Mononuclear cell (primary cell): ENCODE data around the gene UBQLN4. TPM values are rescaled to one million over a fixed set of nuclear protein-coding genes. Genes with fewer than 3 reads are reported as not detected.

Experiments used
- H3K27me3 ChIP-seq: 2 replicates; pipeline ENCODE4 v1.6.0; 2011; ENCODE audit warnings: low read length, control low read depth; ENCODE audit not compliant: insufficient read depth
- H3K4me1 ChIP-seq: 2 replicates; pipeline ENCODE4 v1.5.1; 2011; ENCODE audit warnings: mild to moderate bottlenecking, low read length, control low read depth; ENCODE audit not compliant: insufficient read depth
- H3K4me3 ChIP-seq: 2 replicates; pipeline ENCODE4 v1.5.1; 2011; ENCODE audit warnings: mild to moderate bottlenecking, low read length, moderate library complexity
- H3K9me3 ChIP-seq: 2 replicates; pipeline ENCODE4 v1.5.1; 2011; ENCODE audit warnings: low read depth, mild to moderate bottlenecking, control low read depth, low read length
- total RNA-seq: library from RNA; depleted of rRNA; stranded (reverse); fragments of >200 nt; gene quantifications from one replicate; pipeline ENCODE4 v1.2.3, GENCODE V29; 2012

UBQLN4 gene
- total RNA-seq, 1 donor, result 7.1 TPM

GRCh38 chr1:155993595-155993994 is 60.0 kb downstream of the UBQLN4 start:
- Histone ChIP-seq H3K27me3 (no peaks in the 10 kb centered on the region), H3K9me3 (no peaks in the 10 kb centered on the region), H3K4me1 (peaks cover 34% of the 10 kb centered on the region), H3K4me3 (no peak overlapping the region)

GRCh38 chr1:155990005-155990739 is 63.4 kb downstream of the UBQLN4 start:
- Histone ChIP-seq H3K4me3 (no peak overlapping the region), H3K27me3 (no peaks in the 10 kb centered on the region), H3K4me1 (peaks cover 37% of the 10 kb centered on the region), H3K9me3 (no peaks in the 10 kb centered on the region)

- Histone ChIP-seq H3K27me3 (no peaks in the 10 kb centered on the region), H3K9me3 (no peaks in the 10 kb centered on the region), H3K4me3 (no peak overlapping the region), H3K4me1 (peaks cover 38% of the 10 kb centered on the region)
Observed at GRCh38 chr1:155989242-155990004, 64.2 kb downstream of the UBQLN4 start.

Other genes with a start within 250 kb of the UBQLN4 start
- 54.9 TPM for gene GON4L, start 196.6 kb downstream of the UBQLN4 start, total RNA-seq
- gene SYT11, start 194.2 kb downstream of the UBQLN4 start, total RNA-seq, result 12.0 TPM
- gene RIT1, start 142.4 kb downstream of the UBQLN4 start, total RNA-seq, result 128 TPM
- gene KHDC4, start 119.4 kb downstream of the UBQLN4 start, total RNA-seq, result 38.1 TPM
- gene RXFP4, start 112.2 kb downstream of the UBQLN4 start, total RNA-seq, result not detected
- 149 TPM for gene ARHGEF2, start 75.3 kb downstream of the UBQLN4 start, total RNA-seq
- gene SSR2, start 32.8 kb downstream of the UBQLN4 start, total RNA-seq, result 403 TPM
- 16.6 TPM for gene LAMTOR2, start 984 bp upstream of the UBQLN4 start, total RNA-seq
- gene RAB25, start 7.4 kb upstream of the UBQLN4 start, total RNA-seq, result 0.21 TPM
- gene MEX3A, start 28.7 kb upstream of the UBQLN4 start, total RNA-seq, result not detected
- 110 TPM for gene LMNA, start 60.9 kb upstream of the UBQLN4 start, total RNA-seq
- 30.4 TPM for gene SEMA4A, start 99.8 kb upstream of the UBQLN4 start, total RNA-seq
- 12.7 TPM for gene SLC25A44, start 140.3 kb upstream of the UBQLN4 start, total RNA-seq
- gene PMF1, start 159.2 kb upstream of the UBQLN4 start, total RNA-seq, result 59.0 TPM
- 0.31 TPM for gene BGLAP, start 188.4 kb upstream of the UBQLN4 start, total RNA-seq
- gene PAQR6, start 194.3 kb upstream of the UBQLN4 start, total RNA-seq, result 0.94 TPM
- gene SMG5, start 229.0 kb upstream of the UBQLN4 start, total RNA-seq, result 38.8 TPM
- 0.42 TPM for gene TMEM79, start 230.5 kb upstream of the UBQLN4 start, total RNA-seq
- gene GLMP, start 241.9 kb upstream of the UBQLN4 start, total RNA-seq, result 16.5 TPM
- not detected for gene VHLL, start 245.5 kb upstream of the UBQLN4 start, total RNA-seq